NOMO-1 (cell line): Measurements from ENCODE around the gene ELF3.
"Not testable (repeated sequence)": the region's sequence is repeated elsewhere in the genome, so short reads cannot be mapped to it uniquely, and the experiment has no call there.

Experiments used
- DNase-seq, 2 experiments: peaks; one replicate each; lab custom pipeline; 2025; ENCODE audit not compliant: unreplicated experiment in 2 of 2; lab: John Stamatoyannopoulos, UW

Gene ELF3

DNA sequence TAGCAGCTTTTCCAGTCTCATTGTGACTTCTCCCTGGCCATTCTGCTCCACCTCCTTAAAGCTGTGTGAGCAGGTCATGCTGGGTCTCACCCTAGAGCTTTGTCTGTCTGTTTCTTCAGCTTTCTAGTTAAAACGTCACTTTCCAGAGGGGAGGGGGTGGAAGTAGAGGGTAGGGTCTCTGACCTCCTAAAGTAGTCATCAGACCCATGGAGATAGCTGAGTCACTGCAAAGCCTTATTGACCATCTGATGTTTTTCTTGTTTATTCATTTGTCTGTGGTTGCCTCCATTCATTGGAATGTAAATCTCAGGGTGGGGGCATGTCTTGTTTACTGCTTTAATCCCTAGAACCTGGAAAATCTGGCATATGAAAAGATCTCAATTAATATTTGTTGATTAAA is 52.7 kb downstream of the ELF3 start:
- DNase-seq: no peak

DNA sequence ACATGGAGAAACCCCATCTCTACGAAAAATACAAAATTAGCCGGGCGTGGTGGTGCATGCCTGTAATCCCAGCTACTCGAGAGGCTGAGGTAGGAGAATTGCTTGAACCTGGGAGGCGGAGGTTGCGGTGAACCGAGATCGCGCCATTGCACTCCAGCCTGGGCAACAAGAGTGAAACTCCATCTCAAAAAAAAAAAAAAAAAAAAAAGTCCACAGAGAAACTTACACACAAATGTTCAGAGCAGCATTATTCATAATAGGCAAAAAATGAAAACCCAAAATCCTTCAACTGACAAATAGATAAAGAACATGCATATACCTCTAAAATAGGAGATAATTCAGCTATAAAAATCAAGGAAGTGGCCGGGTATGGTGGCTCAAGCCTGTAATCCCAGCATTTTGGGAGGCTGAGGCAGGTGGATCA is 54.5 kb downstream of the ELF3 start:
- not testable (repeated sequence) for DNase-seq
